Panc1 (cell line): ENCODE results near the gene SATB1. TPM values are rescaled to one million over a fixed set of nuclear protein-coding genes. Genes with fewer than 3 reads are reported as not detected.

ENCODE experiments used
- ATAC-seq: fragments of 200-7000 bp; cut with Tn5 transposase; 2 replicates; pipeline ENCODE4 v1.9.1; 2020; ENCODE audit warnings: mild to moderate bottlenecking, moderate library complexity
- BruUV-seq: library from RNA; stranded (reverse); fragments of 400-500 nt; replicated peaks from 2 replicates; lab custom pipeline; 2021; lab: Mats Ljungman, UMichigan
- CTCF ChIA-PET: fragments of 300-600 bp; sonication (Branson Sonifier 250); formaldehyde crosslinking; loops from one replicate; lab custom pipeline; 2022; ENCODE audit warnings: antibody characterized with exemption; lab: Charles Lee
- POLR2A ChIA-PET: fragments of 300-600 bp; sonication (Branson Sonifier 250); formaldehyde crosslinking; loops from one replicate; lab custom pipeline; 2022; ENCODE audit warnings: antibody characterized with exemption; lab: Charles Lee
- DNase-seq: peaks from one replicate; pipeline ENCODE4 v3.0.0-alpha.2; 2010; ENCODE audit warnings: low read depth, low spot score
- H3K27ac ChIP-seq: 2 replicates; pipeline ENCODE4 v1.5.1; 2011; ENCODE audit warnings: mild to moderate bottlenecking, low read length, inconsistent platforms
- H3K27me3 ChIP-seq: fragments of 200-500 bp; sonication (Bioruptor generic); 2 replicates; pipeline ENCODE4 v1.6.0; 2014; ENCODE audit warnings: low read length, inconsistent platforms; ENCODE audit not compliant: control insufficient read depth, insufficient read depth
- H3K36me3 ChIP-seq: fragments of 200-500 bp; sonication (Bioruptor generic); 2 replicates; pipeline ENCODE4 v1.5.1; 2014; ENCODE audit warnings: inconsistent platforms, mild to moderate bottlenecking, low read length, moderate library complexity; ENCODE audit not compliant: control insufficient read depth, insufficient read depth
- H3K4me1 ChIP-seq: 2 replicates; pipeline ENCODE4 v1.5.1; 2011; ENCODE audit warnings: inconsistent platforms, mild to moderate bottlenecking, low read length, moderate library complexity; ENCODE audit not compliant: control insufficient read depth, insufficient read depth
- H3K4me3 ChIP-seq, 2 experiments: 2 replicates each; pipeline ENCODE4 v1.5.1; 2011 to 2012; ENCODE audit warnings: low read depth in 2 of 2, low read length in 2 of 2, mild to moderate bottlenecking in 2 of 2, inconsistent platforms in 1 of 2, moderate library complexity in 1 of 2
- H3K9me3 ChIP-seq: fragments of 200-500 bp; sonication (Bioruptor generic); 2 replicates; pipeline ENCODE4 v1.5.1; 2014; ENCODE audit warnings: low read depth, mild to moderate bottlenecking, inconsistent platforms, low read length, moderate library complexity; ENCODE audit not compliant: control insufficient read depth, insufficient read depth
- POLR2AphosphoS5 ChIP-seq: IDR thresholded peaks from 2 replicates; pipeline ENCODE4 v1.6.1; 2012; ENCODE audit warnings: mild to moderate bottlenecking, low read depth, low read length, moderate library complexity
- REST ChIP-seq, 2 experiments: IDR thresholded peaks; 2 replicates each; pipeline ENCODE4 v1.6.1; 2011 to 2012; ENCODE audit warnings: low read depth in 2 of 2, control low read depth in 1 of 2, low read length in 1 of 2, mild to moderate bottlenecking in 1 of 2, moderate library complexity in 1 of 2; ENCODE audit not compliant: insufficient read depth in 1 of 2
- SIN3A ChIP-seq: IDR thresholded peaks from 2 replicates; pipeline ENCODE4 v1.6.1; 2012; ENCODE audit warnings: low read depth, mild to moderate bottlenecking, low read length, moderate library complexity, borderline replicate concordance; ENCODE audit not compliant: insufficient read depth
- TCF7L2 ChIP-seq: IDR thresholded peaks from 2 replicates; pipeline ENCODE4 v1.6.1; 2011; ENCODE audit warnings: mild to moderate bottlenecking, low read depth, low read length, inconsistent platforms
- in situ Hi-C: cut with HindIII; loops from 2 replicates; pipeline ENCODE4 v1.10.0; 2016; ENCODE audit warnings: low sequenced_read_pairs, low pct_unique_long_range_greater_than_20kb
- intact Hi-C: fragments of 100-400 bp; cut with micrococcal nuclease; formaldehyde crosslinking; loops from one replicate; pipeline ENCODE4 v1.10.0; 2022; ENCODE audit not compliant: unreplicated experiment
- total RNA-seq: library from RNA; stranded (reverse); gene quantifications from one replicate; pipeline ENCODE4 v1.2.1, GENCODE V29; 2021; ENCODE audit not compliant: unreplicated experiment
- TF ChIP-seq, protein P1 (sequence below): fragments of 450-650 bp; IDR thresholded peaks from 2 replicates; pipeline ENCODE4 v1.5.1; 2017; ENCODE audit warnings: mild to moderate bottlenecking

SATB1 gene
- total RNA-seq, 1 experiment from 2014 or later, result 0.31 TPM

- no TSS peak for BruUV-seq
- TF ChIP-seq POLR2AphosphoS5 (no peak), REST (IDR thresholded peaks at IDR 0.05; ENCODE audit: insufficient read depth in 1 of 2, low read depth in 2 of 2, low read length in 1 of 2) (no peak), TCF7L2 (no peak), SIN3A (no peak)
- TF ChIP-seq, protein P1, sequence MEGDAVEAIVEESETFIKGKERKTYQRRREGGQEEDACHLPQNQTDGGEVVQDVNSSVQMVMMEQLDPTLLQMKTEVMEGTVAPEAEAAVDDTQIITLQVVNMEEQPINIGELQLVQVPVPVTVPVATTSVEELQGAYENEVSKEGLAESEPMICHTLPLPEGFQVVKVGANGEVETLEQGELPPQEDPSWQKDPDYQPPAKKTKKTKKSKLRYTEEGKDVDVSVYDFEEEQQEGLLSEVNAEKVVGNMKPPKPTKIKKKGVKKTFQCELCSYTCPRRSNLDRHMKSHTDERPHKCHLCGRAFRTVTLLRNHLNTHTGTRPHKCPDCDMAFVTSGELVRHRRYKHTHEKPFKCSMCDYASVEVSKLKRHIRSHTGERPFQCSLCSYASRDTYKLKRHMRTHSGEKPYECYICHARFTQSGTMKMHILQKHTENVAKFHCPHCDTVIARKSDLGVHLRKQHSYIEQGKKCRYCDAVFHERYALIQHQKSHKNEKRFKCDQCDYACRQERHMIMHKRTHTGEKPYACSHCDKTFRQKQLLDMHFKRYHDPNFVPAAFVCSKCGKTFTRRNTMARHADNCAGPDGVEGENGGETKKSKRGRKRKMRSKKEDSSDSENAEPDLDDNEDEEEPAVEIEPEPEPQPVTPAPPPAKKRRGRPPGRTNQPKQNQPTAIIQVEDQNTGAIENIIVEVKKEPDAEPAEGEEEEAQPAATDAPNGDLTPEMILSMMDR, result no peak
- H3K27ac ChIP-seq, result no peak overlapping the region
- intact Hi-C loops, result no loop called here
- ChIA-PET POLR2A (no interaction called here), CTCF (no interaction called here)
- H3K4me3 ChIP-seq, result no peak overlapping the region
- no peaks in the 10 kb centered on the region for H3K36me3 ChIP-seq
- in situ Hi-C loops, result no loop called here
- no peaks in the 10 kb centered on the region for H3K27me3 ChIP-seq
- ATAC-seq, result no peak
- no peak for DNase-seq
- H3K9me3 ChIP-seq, result no peaks in the 10 kb centered on the region
- H3K4me1 ChIP-seq, result no peaks in the 10 kb centered on the region
Measured at GRCh38 chr3:18379647-18380046, 45.5 kb downstream of the SATB1 start.

DNA sequence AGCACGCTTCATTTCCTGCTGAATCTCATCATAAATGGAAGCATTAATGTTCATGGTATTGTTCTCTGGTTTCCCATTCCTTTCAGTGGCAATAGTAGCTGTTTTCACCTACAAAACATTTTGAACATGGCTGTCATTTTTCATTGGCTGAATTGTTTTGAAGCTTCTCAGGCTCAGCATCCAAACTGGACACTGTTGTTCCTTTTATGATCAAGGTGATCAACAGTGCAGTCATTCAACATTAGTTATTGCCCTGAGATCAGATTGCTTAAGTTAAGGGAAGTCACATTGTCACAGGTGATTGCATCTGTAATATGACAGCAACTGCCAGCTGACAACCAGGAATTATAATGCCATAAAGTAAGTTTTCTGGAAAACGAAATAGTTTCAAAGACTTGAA, 46.9 kb downstream of the SATB1 start:
- Histone ChIP-seq H3K36me3 (no peaks in the 10 kb centered on the region), H3K27ac (no peak overlapping the region), H3K4me3 (no peak overlapping the region), H3K4me1 (no peaks in the 10 kb centered on the region), H3K9me3 (no peaks in the 10 kb centered on the region), H3K27me3 (no peaks in the 10 kb centered on the region)
- DNase-seq (no peak), ATAC-seq (no peak)
- ChIA-PET POLR2A (no interaction called here), CTCF (no interaction called here)
- no TSS peak for BruUV-seq
- in situ Hi-C loops (no loop called here), intact Hi-C loops (no loop called here)
- TF ChIP-seq SIN3A (no peak), POLR2AphosphoS5 (no peak)
- TF ChIP-seq, protein P1, result no peak

GRCh38 chr3:18376682-18377081, 48.5 kb downstream of the SATB1 start:
- BruUV-seq, result no TSS peak

More at GRCh38 chr3:18376682-18377081, 48.5 kb downstream of the SATB1 start:
- no peak for ATAC-seq
- Histone ChIP-seq H3K4me1 (no peaks in the 10 kb centered on the region), H3K4me3 (no peak overlapping the region), H3K36me3 (no peaks in the 10 kb centered on the region), H3K27ac (no peak overlapping the region), H3K9me3 (no peaks in the 10 kb centered on the region), H3K27me3 (no peaks in the 10 kb centered on the region)
- ChIA-PET POLR2A (no interaction called here), CTCF (no interaction called here)
- TF ChIP-seq POLR2AphosphoS5 (no peak), SIN3A (no peak), REST (IDR thresholded peaks at IDR 0.05; ENCODE audit: insufficient read depth in 1 of 2, low read depth in 2 of 2, low read length in 1 of 2) (no peak), TCF7L2 (no peak)
- TF ChIP-seq, protein P1, result no peak
- no peak for DNase-seq
- intact Hi-C loops (no loop called here), in situ Hi-C loops (no loop called here)
